AG04449 (cell line): Measurements from ENCODE around the gene GRPEL2.

Experiments
- CTCF ChIA-PET: fragments of 350-600 bp; formaldehyde crosslinking; extraction: SDS; loops from one replicate; lab custom pipeline; 2021; ENCODE audit warnings: antibody characterized with exemption; lab: Yijun Ruan, JAX
- POLR2A ChIA-PET: fragments of 400-600, 350-600 bp; formaldehyde crosslinking; extraction: SDS; loops from one replicate; lab custom pipeline; 2020; ENCODE audit warnings: antibody characterized with exemption, inconsistent platforms; lab: Yijun Ruan, JAX
- DNase-seq: peaks from one replicate; pipeline ENCODE4 v3.0.0-alpha.2; 2010; ENCODE audit warnings: low read depth, low spot score
- H3K4me3 ChIP-seq: 2 replicates; pipeline ENCODE4 v1.5.1; 2011; ENCODE audit warnings: low read depth, mild to moderate bottlenecking, control low read depth, low read length
- TF ChIP-seq, protein P1 (sequence below): IDR thresholded peaks from one replicate; pipeline ENCODE4 v1.5.1; 2011; ENCODE audit warnings: mild to moderate bottlenecking, moderate library complexity, low read length, control low read depth, inconsistent platforms; ENCODE audit not compliant: insufficient read depth; ENCODE audit errors: missing control alignments

Gene GRPEL2

DNA sequence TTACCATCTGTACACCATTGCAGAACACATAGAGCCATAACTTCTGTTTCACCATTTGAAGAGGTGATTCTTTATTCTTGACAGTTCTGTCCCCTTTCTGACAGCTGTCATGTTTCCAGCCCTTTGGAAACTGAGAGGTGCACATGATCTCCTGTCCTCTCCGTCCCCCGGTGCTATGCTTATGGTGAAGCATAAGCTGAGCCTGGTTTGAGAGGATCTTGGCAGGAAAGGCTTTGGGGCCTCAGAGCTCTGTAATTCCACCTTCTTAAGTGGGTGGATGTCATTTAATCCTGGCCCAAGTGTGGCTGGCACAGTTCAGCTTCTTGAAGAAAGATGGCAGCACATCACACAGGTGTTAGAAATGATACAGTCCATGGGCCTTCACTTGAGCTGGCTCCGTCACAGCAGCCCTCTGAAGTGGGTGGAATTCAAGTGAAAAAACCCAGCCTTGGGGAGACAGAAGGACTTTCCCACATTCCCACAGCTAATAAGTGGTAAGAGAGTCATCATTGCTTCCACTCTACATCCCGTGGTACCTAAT lies 30.7 kb upstream of the GRPEL2 start:
- CTCF ChIA-PET = interaction anchor here (0.8 to 13.3 kb wide), 17 partner anchors 9 to 252 kb away, joined by 3 to 329 read pairs (median 3); no protein-coding TSS in a partner anchor
- TF ChIP-seq, protein P1, sequence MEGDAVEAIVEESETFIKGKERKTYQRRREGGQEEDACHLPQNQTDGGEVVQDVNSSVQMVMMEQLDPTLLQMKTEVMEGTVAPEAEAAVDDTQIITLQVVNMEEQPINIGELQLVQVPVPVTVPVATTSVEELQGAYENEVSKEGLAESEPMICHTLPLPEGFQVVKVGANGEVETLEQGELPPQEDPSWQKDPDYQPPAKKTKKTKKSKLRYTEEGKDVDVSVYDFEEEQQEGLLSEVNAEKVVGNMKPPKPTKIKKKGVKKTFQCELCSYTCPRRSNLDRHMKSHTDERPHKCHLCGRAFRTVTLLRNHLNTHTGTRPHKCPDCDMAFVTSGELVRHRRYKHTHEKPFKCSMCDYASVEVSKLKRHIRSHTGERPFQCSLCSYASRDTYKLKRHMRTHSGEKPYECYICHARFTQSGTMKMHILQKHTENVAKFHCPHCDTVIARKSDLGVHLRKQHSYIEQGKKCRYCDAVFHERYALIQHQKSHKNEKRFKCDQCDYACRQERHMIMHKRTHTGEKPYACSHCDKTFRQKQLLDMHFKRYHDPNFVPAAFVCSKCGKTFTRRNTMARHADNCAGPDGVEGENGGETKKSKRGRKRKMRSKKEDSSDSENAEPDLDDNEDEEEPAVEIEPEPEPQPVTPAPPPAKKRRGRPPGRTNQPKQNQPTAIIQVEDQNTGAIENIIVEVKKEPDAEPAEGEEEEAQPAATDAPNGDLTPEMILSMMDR = no peak
- H3K4me3 ChIP-seq = no peak overlapping the region
- POLR2A ChIA-PET = no interaction called here
- no peak for DNase-seq

DNA sequence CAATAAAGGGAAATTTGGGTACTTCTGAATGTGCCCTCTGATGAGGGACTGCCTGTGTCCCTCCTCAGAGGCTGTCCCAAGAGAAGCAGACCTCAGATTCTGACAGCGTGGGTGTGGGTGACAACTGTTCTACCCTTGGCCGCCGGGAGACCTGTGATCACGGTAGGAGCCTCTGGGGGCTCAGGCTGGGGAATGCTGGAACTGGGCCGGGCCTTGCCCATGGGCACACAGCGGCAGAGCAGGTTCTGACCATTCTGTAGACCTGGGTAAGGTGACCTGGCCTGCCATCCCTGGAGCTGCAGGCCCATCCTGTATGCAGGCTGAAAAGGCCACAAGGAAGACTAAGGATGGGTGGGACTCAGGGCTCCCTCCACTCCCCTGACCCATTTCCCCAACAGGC lies 29.5 kb upstream of the GRPEL2 start:
- CTCF ChIA-PET = interaction anchor here (1.5 to 13.3 kb wide), 7 partner anchors 25 to 249 kb away, joined by 3 to 329 read pairs (median 7); no protein-coding TSS in a partner anchor
- TF ChIP-seq, protein P1 = no peak
- POLR2A ChIA-PET = no interaction called here
- no peak for DNase-seq
- no peak overlapping the region for H3K4me3 ChIP-seq

DNA sequence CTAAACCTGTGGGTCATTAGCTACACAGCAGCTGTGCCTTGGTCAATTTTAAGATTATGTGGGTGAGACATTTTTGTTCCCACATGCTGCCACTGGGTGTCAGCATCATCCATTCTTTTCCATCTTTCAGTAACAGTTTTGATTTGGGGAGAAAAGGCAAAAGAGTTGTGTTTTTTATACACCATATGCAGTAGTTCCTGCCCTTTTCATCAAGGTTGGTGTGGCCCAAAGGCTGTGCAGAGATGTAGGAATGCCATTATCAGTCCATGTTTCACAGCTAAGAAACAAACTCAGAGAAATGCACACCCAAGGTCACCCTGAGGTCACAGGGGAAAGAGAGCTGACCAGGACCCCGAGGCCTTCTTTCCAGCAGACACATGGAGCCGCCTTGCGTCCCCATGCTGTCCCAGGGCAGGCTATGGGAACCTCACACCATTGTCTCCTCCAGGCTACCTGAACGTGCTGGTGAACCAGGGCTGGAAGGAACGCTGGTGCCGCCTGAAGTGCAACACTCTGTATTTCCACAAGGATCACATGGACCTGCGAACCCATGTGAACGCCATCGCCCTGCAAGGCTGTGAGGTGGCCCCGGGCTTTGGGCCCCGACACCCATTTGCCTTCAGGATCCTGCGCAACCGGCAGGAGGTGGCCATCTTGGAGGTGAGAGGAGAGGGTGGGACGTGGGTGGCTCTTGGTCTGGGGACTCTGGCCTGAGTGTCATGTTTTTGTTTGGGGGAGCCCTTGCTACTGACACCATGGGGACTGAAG lies 27.8 kb upstream of the GRPEL2 start:
- H3K4me3 ChIP-seq = no peak overlapping the region
- ChIA-PET POLR2A (no interaction called here), CTCF (interaction anchor here (0.7 to 13.3 kb wide), 33 partner anchors 9 to 300 kb away, joined by 3 to 329 read pairs (median 5); partner anchors contain the start of genes GRPEL2 and IL17B)
- no peak for DNase-seq
- TF ChIP-seq, protein P1 = peak; percentile 54

DNA sequence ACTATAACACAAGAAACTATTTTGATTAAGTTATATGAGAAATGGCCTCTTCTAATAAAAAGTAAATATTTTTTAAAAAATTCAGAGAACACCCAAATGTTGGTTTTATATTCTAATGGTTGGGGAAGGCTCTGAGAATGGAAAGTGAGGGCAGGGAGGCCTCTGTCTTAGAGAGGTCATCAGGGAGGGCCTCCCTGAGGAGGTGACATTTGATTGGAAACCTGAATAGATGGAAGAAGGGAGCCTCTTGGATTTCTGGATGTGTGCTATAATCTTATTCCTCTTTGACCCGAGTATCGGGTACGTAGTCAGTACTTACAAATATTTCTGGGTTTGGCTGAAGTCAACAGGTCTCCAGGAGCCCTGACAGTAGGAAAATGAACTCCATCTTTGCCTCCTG lies 26.1 kb upstream of the GRPEL2 start:
- CTCF ChIA-PET = interaction anchor here (0.8 to 13.3 kb wide), 11 partner anchors 8 to 302 kb away, joined by 3 to 329 read pairs (median 8); no protein-coding TSS in a partner anchor
- no peak for DNase-seq
- no peak overlapping the region for H3K4me3 ChIP-seq
- POLR2A ChIA-PET = no interaction called here
- TF ChIP-seq, protein P1 = no peak

DNA sequence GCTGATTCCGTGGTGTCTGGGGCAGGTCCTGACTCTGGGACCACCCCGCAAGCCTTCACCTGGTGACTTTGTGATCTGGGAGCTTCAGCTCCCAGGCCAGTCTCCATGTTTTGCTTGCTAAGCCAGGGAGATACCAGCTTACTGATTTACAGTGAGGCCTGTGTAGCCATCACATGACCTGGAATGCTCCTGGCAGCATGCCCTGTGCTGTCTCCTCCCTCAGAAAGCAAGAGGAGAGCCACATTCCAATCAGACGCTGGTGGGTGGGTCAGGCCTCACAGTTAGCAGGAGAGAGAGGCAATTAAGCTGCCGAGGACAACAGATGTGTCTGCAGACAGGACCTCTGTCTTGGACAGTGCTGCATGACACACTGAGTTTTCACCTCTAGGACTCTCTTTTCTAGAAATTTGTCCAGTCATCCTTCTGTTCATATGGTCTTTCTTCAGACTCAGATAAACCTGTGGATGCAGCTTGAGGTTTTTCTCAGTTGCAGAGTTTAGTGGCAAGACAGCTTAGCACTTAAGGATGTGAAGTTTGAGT lies 24.4 kb upstream of the GRPEL2 start:
- POLR2A ChIA-PET = interaction anchor here (0.6 to 1.6 kb wide), 5 partner anchors 25 to 242 kb away, joined by 3 to 11 read pairs (median 6); partner anchors contain the start of gene GRPEL2
- H3K4me3 ChIP-seq = no peak overlapping the region; the same call in 1 of the 2 replicates
- peak; percentile 87 for DNase-seq
- TF ChIP-seq, protein P1 = no peak
- CTCF ChIA-PET = interaction anchor here (0.8 to 13.3 kb wide), 23 partner anchors 10 to 297 kb away, joined by 3 to 329 read pairs (median 4); partner anchors contain the start of genes CSNK1A1, GRPEL2 and IL17B
